B cell (primary cell): ENCODE results near the gene MPIG6B.

Experiments
- CTCF ChIP-seq: fragments of 200-600 bp; IDR thresholded peaks from one replicate; pipeline ENCODE4 v1.8.0; 2022; ENCODE audit warnings: antibody characterized with exemption, mild to moderate bottlenecking
- EZH2 ChIP-seq: IDR thresholded peaks from 2 replicates; pipeline ENCODE4 v1.6.1; 2012; ENCODE audit warnings: borderline replicate concordance, low read depth, mild to moderate bottlenecking, moderate library complexity, low read length; ENCODE audit not compliant: insufficient read depth, poor library complexity, severe bottlenecking

- TF ChIP-seq CTCF (no peak), EZH2 (no peak)
Measured at GRCh38 chr6:31720196-31720770, 2.9 kb upstream of the MPIG6B start.
